ENCODE results near the gene RERE. TPM values are rescaled to one million over a fixed set of nuclear protein-coding genes. Genes with fewer than 3 reads are reported as not detected.
A peak's percentile ranks its signal among the peaks of the same experiment; 100 is the strongest.

The RERE gene
- total RNA-seq, 2 experiments from 2014 or later = 73.1 to 211 TPM

GRCh38 chr1:8363186-8363766 is 454.2 kb downstream of the RERE start:
- no peak overlapping the region for H3K4me2 ChIP-seq (ENCODE audit: low read length)
- no peak overlapping the region for H2AFZ ChIP-seq (ENCODE audit: low read length)
- no peaks in the 10 kb centered on the region for H3K9me3 ChIP-seq (ENCODE audit: low read length)
- peaks cover 25% of the 10 kb centered on the region for H3K79me2 ChIP-seq (ENCODE audit: insufficient read depth, low read depth, low read length)
- H3K4me1 ChIP-seq (ENCODE audit: insufficient read depth, low read length, poor library complexity, severe bottlenecking) = peaks cover 24% of the 10 kb centered on the region
- H3K9me2 ChIP-seq (ENCODE audit: insufficient read depth, low read length) = no peaks in the 10 kb centered on the region
- no peak for DNase-seq (ENCODE audit: low spot score)
- 0 out of 2 replicates have a peak, but pooled peaks cover 4% of the 10 kb centered on the region for H4K20me1 ChIP-seq (ENCODE audit: insufficient read depth, low read length)
- H3K36me3 ChIP-seq (ENCODE audit: insufficient read depth, low read length) = peaks cover 98% of the 10 kb centered on the region
- TF ChIP-seq EZH2phosphoT487 (IDR thresholded peaks at IDR 0.05; ENCODE audit: borderline replicate concordance, low read depth, low read length) (no peak), CTCF (conservative IDR thresholded peaks at IDR 0.05; ENCODE audit: low read length) (no peak)
- intact Hi-C loops (cut with micrococcal nuclease; ENCODE audit: unreplicated experiment) = no loop called here
- BruUV-seq (replicated peaks) = no TSS peak
- ChIA-PET CTCF (ENCODE audit: unreplicated experiment) (no interaction called here), POLR2A (interaction anchor here (0.8 kb wide), 1 partner anchor 44 kb away, joined by 3 read pairs; no protein-coding TSS in a partner anchor)
- no peak overlapping the region for H3K27ac ChIP-seq (ENCODE audit: low read depth, low read length, poor library complexity, severe bottlenecking)
- no peak overlapping the region for H3K4me3 ChIP-seq (ENCODE audit: low read depth, low read length, poor library complexity, severe bottlenecking)

- BruUV-seq (replicated peaks) = no TSS peak
- Histone ChIP-seq H4K20me1 (ENCODE audit: insufficient read depth, low read length) (0 out of 2 replicates have a peak, but pooled peaks cover 4% of the 10 kb centered on the region), H3K9me2 (ENCODE audit: insufficient read depth, low read length) (no peaks in the 10 kb centered on the region), H3K9me3 (ENCODE audit: low read length) (no peaks in the 10 kb centered on the region), H3K4me3 (ENCODE audit: low read depth, low read length, poor library complexity, severe bottlenecking) (no peak overlapping the region), H3K27ac (ENCODE audit: low read depth, low read length, poor library complexity, severe bottlenecking) (no peak overlapping the region), H3K79me2 (ENCODE audit: insufficient read depth, low read depth, low read length) (peaks cover 20% of the 10 kb centered on the region), H2AFZ (ENCODE audit: low read length) (no peak overlapping the region), H3K36me3 (ENCODE audit: insufficient read depth, low read length) (peaks cover 98% of the 10 kb centered on the region), H3K4me1 (ENCODE audit: insufficient read depth, low read length, poor library complexity, severe bottlenecking) (peaks cover 19% of the 10 kb centered on the region), H3K4me2 (ENCODE audit: low read length) (no peak overlapping the region)
- DNase-seq (ENCODE audit: low spot score) = no peak
- ChIA-PET POLR2A (interaction anchor here (0.7 kb wide), 1 partner anchor 1480 kb away, joined by 3 read pairs; no protein-coding TSS in a partner anchor), CTCF (ENCODE audit: unreplicated experiment) (no interaction called here)
- intact Hi-C loops (cut with micrococcal nuclease; ENCODE audit: unreplicated experiment) = no loop called here
- no peak for TF ChIP-seq CTCF (conservative IDR thresholded peaks at IDR 0.05; ENCODE audit: low read length)
- TF ChIP-seq EZH2phosphoT487 (IDR thresholded peaks at IDR 0.05; ENCODE audit: borderline replicate concordance, low read depth, low read length) = no peak
Measured at GRCh38 chr1:8362701-8363101, 454.7 kb downstream of the RERE start.

GRCh38 chr1:8361198-8361849 is 456.1 kb downstream of the RERE start:
- CTCF ChIA-PET (ENCODE audit: unreplicated experiment) = no interaction called here
- BruUV-seq (replicated peaks) = TSS peak; percentile 77
- no peak overlapping the region for H3K4me3 ChIP-seq (ENCODE audit: low read depth, low read length, poor library complexity, severe bottlenecking)
- no peak overlapping the region for H3K27ac ChIP-seq (ENCODE audit: low read depth, low read length, poor library complexity, severe bottlenecking)
- H2AFZ ChIP-seq (ENCODE audit: low read length) = no peak overlapping the region
- no peaks in the 10 kb centered on the region for H3K9me3 ChIP-seq (ENCODE audit: low read length)
- no peak overlapping the region for H3K4me2 ChIP-seq (ENCODE audit: low read length)
- POLR2A ChIA-PET = no interaction called here
- no peak for DNase-seq (ENCODE audit: low spot score)
- intact Hi-C loops (cut with micrococcal nuclease; ENCODE audit: unreplicated experiment) = no loop called here
- H3K36me3 ChIP-seq (ENCODE audit: insufficient read depth, low read length) = peaks cover 98% of the 10 kb centered on the region
- no peaks in the 10 kb centered on the region for H3K9me2 ChIP-seq (ENCODE audit: insufficient read depth, low read length)
- peaks cover 5% of the 10 kb centered on the region for H3K4me1 ChIP-seq (ENCODE audit: insufficient read depth, low read length, poor library complexity, severe bottlenecking)
- no peaks in the 10 kb centered on the region; the same call in 1 of the 2 replicates for H4K20me1 ChIP-seq (ENCODE audit: insufficient read depth, low read length)
- TF ChIP-seq CTCF (conservative IDR thresholded peaks at IDR 0.05; ENCODE audit: low read length) (no peak), EZH2phosphoT487 (IDR thresholded peaks at IDR 0.05; ENCODE audit: borderline replicate concordance, low read depth, low read length) (no peak)
- H3K79me2 ChIP-seq (ENCODE audit: insufficient read depth, low read depth, low read length) = peaks cover 6% of the 10 kb centered on the region

Data from OCI-LY7 (cell line).